ENCODE data around the gene GRID1.

GRID1 gene

GRCh38 chr10:86255405-86256251, 111.0 kb downstream of the GRID1 start:
- no peak overlapping the region for H3K27ac Mint-ChIP-seq
- DNase-seq: no peak
- no peak for TF ChIP-seq CTCF (IDR thresholded peaks at IDR 0.05)
- H3K4me1 Mint-ChIP-seq: peaks cover 17% of the 10 kb centered on the region
- H3K4me3 Mint-ChIP-seq: no peak overlapping the region
- peaks cover 24% of the 10 kb centered on the region for H3K27me3 Mint-ChIP-seq (ENCODE audit: low read depth, poor library complexity)
- H3K9me3 Mint-ChIP-seq: peaks cover 5% of the 10 kb centered on the region
- no peaks in the 10 kb centered on the region for H3K36me3 Mint-ChIP-seq (ENCODE audit: low read depth)

GRCh38 chr10:86254526-86255174, 111.9 kb downstream of the GRID1 start:
- Mint-ChIP-seq H3K27me3 (ENCODE audit: low read depth, poor library complexity) (peaks cover 24% of the 10 kb centered on the region), H3K9me3 (peaks cover 11% of the 10 kb centered on the region), H3K4me1 (peaks cover 17% of the 10 kb centered on the region), H3K4me3 (no peak overlapping the region), H3K27ac (no peak overlapping the region), H3K36me3 (ENCODE audit: low read depth) (no peaks in the 10 kb centered on the region)
- no peak for DNase-seq
- TF ChIP-seq CTCF (IDR thresholded peaks at IDR 0.05): no peak

- Mint-ChIP-seq H3K27me3 (ENCODE audit: low read depth, poor library complexity) (peaks cover 30% of the 10 kb centered on the region), H3K4me1 (peaks cover 17% of the 10 kb centered on the region), H3K36me3 (ENCODE audit: low read depth) (no peaks in the 10 kb centered on the region), H3K9me3 (peaks cover 16% of the 10 kb centered on the region), H3K4me3 (no peak overlapping the region), H3K27ac (no peak overlapping the region)
- no peak for DNase-seq
- no peak for TF ChIP-seq CTCF (IDR thresholded peaks at IDR 0.05)
Measured at GRCh38 chr10:86254081-86254480, 112.5 kb downstream of the GRID1 start.

DNA sequence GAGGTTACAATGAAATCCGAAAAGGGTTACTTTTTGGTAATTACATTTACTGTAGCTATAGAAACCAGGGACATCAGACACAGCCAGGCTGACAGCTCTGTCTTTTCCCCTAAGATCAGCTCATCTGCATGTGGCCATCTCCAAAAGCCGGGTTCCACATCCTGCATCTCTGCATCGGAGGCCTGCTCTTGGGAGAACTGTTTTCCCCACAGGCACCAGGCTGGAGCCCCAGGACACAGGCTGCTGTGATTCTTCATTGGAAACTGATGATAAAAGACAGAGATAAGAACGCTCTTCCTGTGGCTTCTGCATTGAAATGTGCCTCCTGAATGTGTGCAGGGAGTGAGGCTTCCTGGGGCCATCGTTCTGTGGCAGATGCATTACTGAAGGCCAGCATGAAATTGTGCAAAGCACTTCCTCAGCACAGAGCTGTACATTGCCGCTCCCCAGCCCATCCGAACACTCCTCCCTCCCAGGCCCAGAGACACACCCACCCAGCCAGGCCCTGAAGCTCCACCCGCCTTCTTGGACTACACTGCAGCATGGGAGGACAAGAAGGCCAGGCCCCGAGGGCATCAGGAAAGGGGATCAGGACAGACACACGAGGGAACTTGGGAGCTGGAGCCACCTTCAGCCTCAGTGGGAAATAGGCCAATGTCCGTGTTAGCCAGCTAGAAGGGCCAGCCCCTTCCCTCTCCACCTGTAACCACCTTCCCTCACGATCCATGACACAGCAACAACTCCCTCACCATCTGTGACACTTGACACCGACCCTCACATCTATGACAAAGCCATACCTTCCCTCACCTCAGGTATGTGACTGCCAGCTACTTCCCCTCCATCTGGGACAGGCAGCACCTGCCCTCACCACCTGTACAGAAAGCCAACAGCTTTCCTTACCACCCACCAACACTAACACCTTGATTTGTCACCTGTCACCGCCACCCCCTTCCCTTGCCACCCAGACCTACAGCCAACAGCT, 113.2 kb downstream of the GRID1 start:
- H3K4me1 Mint-ChIP-seq: peaks cover 17% of the 10 kb centered on the region
- no peaks in the 10 kb centered on the region for H3K36me3 Mint-ChIP-seq (ENCODE audit: low read depth)
- H3K27ac Mint-ChIP-seq: no peak overlapping the region
- peaks cover 30% of the 10 kb centered on the region for H3K27me3 Mint-ChIP-seq (ENCODE audit: low read depth, poor library complexity)
- no peak for DNase-seq
- no peak overlapping the region for H3K4me3 Mint-ChIP-seq
- H3K9me3 Mint-ChIP-seq: peaks cover 16% of the 10 kb centered on the region
- no peak for TF ChIP-seq CTCF (IDR thresholded peaks at IDR 0.05)

- Mint-ChIP-seq H3K4me1 (peaks cover 17% of the 10 kb centered on the region), H3K27me3 (ENCODE audit: low read depth, poor library complexity) (peaks cover 30% of the 10 kb centered on the region), H3K4me3 (no peak overlapping the region), H3K36me3 (ENCODE audit: low read depth) (no peaks in the 10 kb centered on the region), H3K9me3 (peaks cover 16% of the 10 kb centered on the region), H3K27ac (no peak overlapping the region)
- no peak for TF ChIP-seq CTCF (IDR thresholded peaks at IDR 0.05)
- no peak for DNase-seq
Measured at GRCh38 chr10:86252556-86252955, 114.0 kb downstream of the GRID1 start.

Measured in nephron progenitor cell (in vitro differentiated cells).